HUES48 (cell line): ENCODE measurements around the gene FANK1.
"Not testable (repeated sequence)": the region's sequence is repeated elsewhere in the genome, so short reads cannot be mapped to it uniquely, and the experiment has no call there.

ENCODE experiments used
- H3K27ac ChIP-seq: one replicate; pipeline ENCODE4 v1.7.0; 2013; ENCODE audit warnings: low read depth, low read length, inconsistent platforms
- H3K27me3 ChIP-seq: 2 replicates; pipeline ENCODE4 v1.6.1; 2013; ENCODE audit warnings: mild to moderate bottlenecking, low read length; ENCODE audit not compliant: control insufficient read depth, insufficient read depth
- H3K36me3 ChIP-seq: 2 replicates; pipeline ENCODE4 v1.6.1; 2013; ENCODE audit warnings: low read length; ENCODE audit not compliant: control insufficient read depth, insufficient read depth
- H3K4me1 ChIP-seq: 2 replicates; pipeline ENCODE4 v1.6.1; 2013; ENCODE audit warnings: mild to moderate bottlenecking, low read length; ENCODE audit not compliant: control insufficient read depth, insufficient read depth
- H3K4me3 ChIP-seq: 2 replicates; pipeline ENCODE4 v1.5.1; 2013; ENCODE audit warnings: mild to moderate bottlenecking, low read depth, low read length
- H3K9ac ChIP-seq: 2 replicates; pipeline ENCODE4 v1.6.1; 2013; ENCODE audit warnings: mild to moderate bottlenecking, low read depth, low read length, moderate library complexity
- H3K9me3 ChIP-seq: 2 replicates; pipeline ENCODE4 v1.6.1; 2013; ENCODE audit warnings: low read length; ENCODE audit not compliant: control insufficient read depth, insufficient read depth

The FANK1 gene

DNA sequence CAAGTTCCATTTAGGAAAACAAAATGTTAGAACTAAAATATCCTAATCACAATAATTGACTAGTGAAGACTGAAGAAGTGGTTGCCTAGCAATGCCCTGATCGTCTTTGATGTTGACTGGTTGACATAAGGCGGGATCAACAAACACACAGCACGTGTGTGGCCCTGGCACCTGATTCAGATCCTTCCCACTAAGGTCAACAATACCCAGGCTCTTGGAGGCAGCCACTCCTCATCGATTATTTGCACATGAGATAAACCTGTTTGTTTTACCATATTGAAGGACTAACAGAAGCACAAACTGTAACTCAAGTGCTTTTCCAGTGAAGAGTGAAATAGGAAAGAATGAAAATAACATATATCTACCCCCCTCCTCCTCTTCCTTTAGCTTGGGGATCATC is 15.6 kb downstream of the FANK1 start:
- Histone ChIP-seq H3K4me1 (no peaks in the 10 kb centered on the region), H3K9ac (no peak overlapping the region), H3K4me3 (no peak overlapping the region), H3K27me3 (no peaks in the 10 kb centered on the region), H3K36me3 (no peaks in the 10 kb centered on the region), H3K9me3 (peaks cover 7% of the 10 kb centered on the region), H3K27ac (no peak overlapping the region)

DNA sequence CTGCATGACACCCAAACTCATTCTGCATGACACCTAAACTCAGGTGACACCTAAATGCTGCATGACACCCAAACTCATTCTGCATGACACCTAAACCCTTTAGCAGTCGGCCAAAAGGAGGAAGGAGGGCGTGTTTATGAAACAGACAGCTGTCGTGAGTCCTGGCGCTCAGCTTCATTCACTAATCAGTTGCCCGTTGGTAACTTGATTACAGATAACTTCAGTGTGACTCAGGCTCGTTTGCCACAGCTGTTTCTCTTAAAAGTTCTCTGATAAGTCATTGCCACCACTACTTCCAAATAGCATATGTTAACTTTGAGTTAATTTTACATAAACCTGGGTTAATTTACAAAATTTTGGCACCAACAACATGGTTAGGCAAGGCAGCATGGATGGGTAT is 16.9 kb downstream of the FANK1 start:
- not testable (repeated sequence) for H3K27me3 ChIP-seq, H3K9me3 ChIP-seq, H3K4me1 ChIP-seq, H3K27ac ChIP-seq, H3K36me3 ChIP-seq, H3K4me3 ChIP-seq, H3K9ac ChIP-seq

DNA sequence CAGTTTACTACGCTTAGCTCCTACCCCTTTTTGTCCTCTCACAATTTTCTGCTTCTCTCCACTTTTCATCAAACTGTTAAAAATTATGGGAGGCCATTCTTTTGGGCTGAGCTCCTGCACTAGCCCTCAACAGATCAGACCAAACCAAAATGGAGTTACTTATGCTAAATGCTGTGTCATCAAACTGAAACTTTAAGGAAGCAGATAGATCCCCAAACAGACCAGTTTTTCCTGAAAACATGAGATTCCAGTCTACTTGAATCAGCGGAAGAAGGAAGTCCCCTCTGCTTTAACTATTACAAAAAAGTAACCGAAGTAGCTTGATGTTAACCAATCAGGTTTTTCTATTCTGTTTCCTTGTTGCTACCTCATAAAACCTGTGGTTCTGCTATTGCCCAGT is 20.6 kb downstream of the FANK1 start:
- H3K9me3 ChIP-seq, result no peaks in the 10 kb centered on the region; the same call in 1 of the 2 replicates
- no peak overlapping the region for H3K27ac ChIP-seq
- no peak overlapping the region for H3K4me3 ChIP-seq
- no peaks in the 10 kb centered on the region for H3K36me3 ChIP-seq
- H3K4me1 ChIP-seq, result no peaks in the 10 kb centered on the region
- H3K9ac ChIP-seq, result no peak overlapping the region
- no peaks in the 10 kb centered on the region for H3K27me3 ChIP-seq

DNA sequence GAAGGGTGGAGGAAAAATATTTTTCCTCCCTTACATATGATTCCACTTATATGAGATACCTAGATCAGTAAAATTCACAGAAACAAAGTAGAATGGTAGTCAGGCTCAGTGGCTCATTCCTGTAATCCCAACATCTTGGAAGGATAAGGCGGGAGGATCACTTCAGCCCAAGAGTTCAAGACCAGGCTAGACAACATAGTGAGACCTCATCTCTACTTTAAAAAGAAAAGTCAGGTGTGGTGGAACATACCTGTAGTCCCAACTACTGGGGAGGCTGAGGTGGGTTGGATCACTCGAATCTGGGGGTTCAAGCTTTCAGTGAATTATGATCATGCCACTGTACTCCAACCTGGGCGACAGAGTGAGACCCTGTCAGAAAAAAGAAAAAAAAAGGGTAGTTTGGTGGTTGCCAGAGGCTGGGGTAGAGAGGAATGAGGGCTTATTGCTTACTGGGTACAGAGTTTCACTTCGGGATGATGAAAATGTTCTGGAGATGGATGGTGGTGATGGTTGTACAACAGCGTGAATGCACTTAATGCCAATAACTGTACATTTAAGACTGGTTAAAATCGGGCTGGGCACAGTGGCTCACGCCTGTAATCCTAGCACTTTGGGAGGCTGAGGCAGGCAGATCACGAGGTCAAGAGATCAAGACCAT is 21.5 kb downstream of the FANK1 start:
- H3K9ac ChIP-seq, H3K9me3 ChIP-seq, H3K36me3 ChIP-seq, H3K4me3 ChIP-seq, H3K27ac ChIP-seq, H3K4me1 ChIP-seq, H3K27me3 ChIP-seq: not testable (repeated sequence)

DNA sequence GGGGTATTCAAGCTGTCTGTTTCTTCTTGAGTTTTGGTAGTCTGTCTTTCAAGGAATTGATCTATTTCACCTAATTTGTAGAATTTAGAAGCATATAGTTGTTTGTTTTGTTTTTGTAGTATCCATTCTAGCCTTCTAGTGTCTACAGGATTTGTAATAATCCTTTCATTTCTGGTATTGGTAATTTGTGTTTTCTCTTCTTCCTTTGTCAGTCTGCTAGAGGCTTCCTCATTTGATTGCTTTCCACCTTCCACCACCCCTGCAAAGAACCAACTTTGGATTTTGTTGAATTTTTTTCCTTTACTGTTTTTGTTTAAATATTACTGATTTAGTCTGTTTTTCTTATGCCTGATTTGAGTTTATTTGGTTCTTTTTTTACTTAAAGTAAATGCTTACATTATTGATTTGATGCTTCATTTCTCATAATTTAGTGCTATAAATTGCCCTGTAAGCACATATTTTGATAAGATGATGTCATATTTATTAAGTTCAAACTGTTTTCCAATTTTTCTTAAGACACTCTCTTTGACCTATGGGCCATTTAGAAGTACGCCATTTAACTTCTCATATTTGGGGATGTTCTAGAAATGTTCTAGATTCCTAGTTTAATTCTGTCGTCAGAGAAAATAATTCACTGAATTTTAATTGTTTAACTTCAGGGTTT is 25.4 kb downstream of the FANK1 start:
- H3K9ac ChIP-seq, H3K36me3 ChIP-seq, H3K27me3 ChIP-seq, H3K4me1 ChIP-seq, H3K27ac ChIP-seq, H3K9me3 ChIP-seq, H3K4me3 ChIP-seq: not testable (repeated sequence)

DNA sequence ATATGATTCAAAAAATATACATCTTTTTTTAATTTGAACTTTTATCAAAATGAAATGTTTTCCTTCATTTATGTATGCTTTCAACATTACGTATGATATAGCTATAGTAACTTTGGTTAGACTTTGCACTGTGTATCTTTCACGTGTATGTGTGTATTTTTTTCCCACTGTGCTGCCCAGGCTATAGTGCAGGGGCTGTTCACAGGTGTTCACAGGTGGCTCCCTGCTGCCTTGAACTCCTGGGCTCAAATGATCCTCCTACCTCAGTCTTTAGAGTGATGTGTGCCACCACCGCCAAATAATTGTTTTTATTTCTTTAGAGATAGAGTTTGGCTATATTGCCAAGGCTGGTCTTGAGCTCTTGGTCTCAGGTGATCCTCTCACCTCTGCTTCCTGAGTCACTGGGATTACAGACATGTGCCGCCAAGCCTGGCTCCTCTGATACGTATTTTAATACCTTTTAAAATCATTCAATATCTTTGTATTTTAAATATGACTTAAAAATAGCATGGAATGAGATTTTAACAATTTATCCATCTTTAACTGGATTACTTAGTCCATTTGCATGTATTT is 29.0 kb downstream of the FANK1 start:
- H3K4me3 ChIP-seq, result no peak overlapping the region

DNA sequence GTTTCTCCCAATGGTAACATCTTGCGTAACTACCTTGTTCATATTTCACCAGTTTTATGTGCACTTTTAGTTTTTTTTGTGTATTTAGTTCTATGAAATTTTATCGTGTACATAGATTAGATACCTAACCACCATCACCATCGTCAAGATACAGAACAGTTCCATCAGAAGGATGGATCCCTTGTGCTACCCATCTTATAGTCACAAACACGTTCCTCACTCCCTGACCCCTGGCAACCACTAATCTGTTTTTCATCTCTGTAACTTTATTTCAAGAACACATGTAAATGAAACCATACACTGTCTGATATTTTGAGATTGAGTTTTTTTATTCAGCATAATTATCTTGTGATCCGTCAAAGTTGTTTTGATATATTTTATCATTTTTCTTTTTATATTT is 29.9 kb downstream of the FANK1 start:
- Histone ChIP-seq H3K9me3 (peaks cover 6% of the 10 kb centered on the region; the same call in 1 of the 2 replicates), H3K4me1 (no peaks in the 10 kb centered on the region), H3K36me3 (no peaks in the 10 kb centered on the region), H3K4me3 (no peak overlapping the region), H3K9ac (no peak overlapping the region), H3K27ac (no peak overlapping the region), H3K27me3 (no peaks in the 10 kb centered on the region)

More for the DNA sequence above, 29.0 kb downstream of the FANK1 start:
- H3K9ac ChIP-seq, result no peak overlapping the region
- peaks cover 6% of the 10 kb centered on the region; the same call in 1 of the 2 replicates for H3K9me3 ChIP-seq
- no peaks in the 10 kb centered on the region for H3K4me1 ChIP-seq
- H3K27ac ChIP-seq, result no peak overlapping the region
- no peaks in the 10 kb centered on the region for H3K27me3 ChIP-seq
- no peaks in the 10 kb centered on the region for H3K36me3 ChIP-seq

DNA sequence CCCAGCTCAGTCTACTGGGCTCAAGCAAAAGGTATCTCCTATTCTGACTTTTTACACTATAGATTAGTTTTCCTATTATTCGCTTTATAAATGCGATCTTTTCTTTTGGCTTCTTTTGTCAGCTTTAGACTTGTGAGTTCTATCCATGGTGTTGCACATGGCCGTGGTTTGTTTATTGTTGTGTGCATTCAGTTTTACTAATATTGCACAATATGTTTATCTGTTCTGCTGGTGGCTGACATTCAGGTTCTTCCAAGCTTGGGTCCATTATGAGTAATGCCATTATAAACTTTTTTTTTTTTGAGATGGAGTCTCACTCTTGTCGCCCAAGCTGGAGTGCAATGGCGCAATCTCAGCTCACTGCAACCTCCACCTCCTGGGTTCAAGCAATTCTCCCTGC is 30.9 kb downstream of the FANK1 start:
- H3K4me1 ChIP-seq, H3K9ac ChIP-seq, H3K36me3 ChIP-seq, H3K4me3 ChIP-seq, H3K27me3 ChIP-seq, H3K27ac ChIP-seq, H3K9me3 ChIP-seq: not testable (repeated sequence)

DNA sequence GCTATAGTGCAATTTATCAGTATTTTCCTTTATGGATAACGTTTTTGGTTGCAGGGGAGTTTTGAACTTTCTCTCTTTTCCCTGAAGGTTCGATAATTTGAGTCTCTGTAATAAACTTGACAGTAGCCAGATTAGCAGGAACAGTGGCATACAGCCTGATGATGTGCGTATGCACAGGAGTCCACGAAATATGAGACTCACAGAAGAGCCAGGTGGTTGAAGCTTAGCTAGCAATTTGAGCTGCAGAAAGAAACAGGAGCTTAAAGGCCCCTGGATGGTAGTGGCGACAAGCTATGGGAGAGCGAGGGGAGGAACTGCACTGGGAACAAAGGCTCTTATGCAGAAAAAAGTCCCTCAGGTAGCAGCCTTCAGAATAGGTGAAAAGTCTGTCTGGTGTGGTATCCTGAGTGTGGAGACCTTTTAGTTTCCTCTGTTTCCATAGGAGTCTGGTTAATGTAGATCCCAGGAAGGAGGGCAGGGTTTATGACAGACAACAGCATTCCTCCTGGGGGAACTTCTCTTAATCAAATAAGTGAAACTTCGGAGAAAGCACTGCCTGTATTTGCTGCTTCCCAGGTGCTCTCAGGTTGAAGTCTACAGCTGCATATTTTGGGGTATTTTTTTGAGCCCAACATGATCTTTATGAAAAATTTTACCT is 32.7 kb downstream of the FANK1 start:
- Histone ChIP-seq H3K27me3 (no peaks in the 10 kb centered on the region), H3K36me3 (no peaks in the 10 kb centered on the region), H3K4me1 (no peaks in the 10 kb centered on the region), H3K4me3 (no peak overlapping the region), H3K27ac (no peak overlapping the region), H3K9me3 (peaks cover 3% of the 10 kb centered on the region; the same call in 1 of the 2 replicates), H3K9ac (no peak overlapping the region)

DNA sequence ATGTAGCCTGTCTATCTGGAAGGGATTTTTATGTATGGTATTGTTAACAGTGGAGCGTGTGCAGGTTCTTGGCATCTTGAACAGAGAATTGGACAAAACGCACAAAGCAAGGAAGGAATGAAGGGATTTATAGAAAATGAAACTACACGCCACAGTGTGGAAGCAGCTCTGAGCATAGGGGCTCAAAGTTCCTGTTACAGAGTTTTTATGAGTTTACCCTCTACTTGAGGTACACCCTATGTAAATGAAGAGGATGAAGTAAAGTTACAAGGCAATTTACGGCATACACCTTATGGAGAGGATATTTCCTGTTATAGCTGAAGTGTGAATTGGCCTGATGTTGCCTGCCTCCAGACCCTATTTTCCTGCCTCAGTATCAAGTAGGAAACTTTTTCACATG is 33.3 kb downstream of the FANK1 start:
- no peaks in the 10 kb centered on the region for H3K27me3 ChIP-seq
- no peak overlapping the region for H3K27ac ChIP-seq
- no peak overlapping the region for H3K4me3 ChIP-seq
- H3K9me3 ChIP-seq, result peaks cover 3% of the 10 kb centered on the region; the same call in 1 of the 2 replicates
- H3K9ac ChIP-seq, result no peak overlapping the region
- H3K4me1 ChIP-seq, result peaks cover 3% of the 10 kb centered on the region; the same call in 1 of the 2 replicates
- H3K36me3 ChIP-seq, result no peaks in the 10 kb centered on the region

DNA sequence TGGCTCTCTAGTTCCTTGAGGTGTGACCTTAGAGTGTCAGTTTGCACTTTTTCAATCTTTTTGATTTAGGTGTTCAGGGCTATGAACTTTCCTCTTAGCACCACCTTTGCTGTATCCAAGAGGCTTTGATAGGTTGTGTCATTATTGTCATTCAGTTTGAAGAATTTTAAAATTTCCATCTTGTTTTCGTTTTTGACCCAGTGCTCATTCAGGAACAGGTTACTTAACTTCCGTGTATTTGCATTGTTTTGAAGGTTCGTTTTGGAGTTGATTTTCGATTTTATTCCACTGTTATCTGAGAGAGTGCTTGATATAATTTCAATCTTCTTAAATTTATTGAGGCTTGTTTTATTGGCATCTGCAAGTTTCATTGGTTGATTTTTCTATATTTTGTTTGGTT is 37.3 kb downstream of the FANK1 start:
- H3K27ac ChIP-seq, result no peak overlapping the region
- H3K4me3 ChIP-seq, result no peak overlapping the region
- H3K4me1 ChIP-seq, result peaks cover 6% of the 10 kb centered on the region; the same call in 1 of the 2 replicates
- H3K36me3 ChIP-seq, result no peaks in the 10 kb centered on the region
- H3K27me3 ChIP-seq, result no peaks in the 10 kb centered on the region
- H3K9me3 ChIP-seq, result no peaks in the 10 kb centered on the region
- H3K9ac ChIP-seq, result no peak overlapping the region
